CD4-positive, alpha-beta T cell treated with Interleukin-4 for 1 hour (primary cell): ENCODE measurements around the gene CCDC149.

Experiments
- DNase-seq, 2 donors: peaks; one replicate each; pipeline ENCODE4 v3.0.0-alpha.2; 2020 to 2022

Gene CCDC149

GRCh38 chr4:24799196-24799543, 113.7 kb downstream of the CCDC149 start:
- no peak for DNase-seq

- no peak for DNase-seq
Observed at GRCh38 chr4:24798036-24798610, 114.7 kb downstream of the CCDC149 start.

DNA sequence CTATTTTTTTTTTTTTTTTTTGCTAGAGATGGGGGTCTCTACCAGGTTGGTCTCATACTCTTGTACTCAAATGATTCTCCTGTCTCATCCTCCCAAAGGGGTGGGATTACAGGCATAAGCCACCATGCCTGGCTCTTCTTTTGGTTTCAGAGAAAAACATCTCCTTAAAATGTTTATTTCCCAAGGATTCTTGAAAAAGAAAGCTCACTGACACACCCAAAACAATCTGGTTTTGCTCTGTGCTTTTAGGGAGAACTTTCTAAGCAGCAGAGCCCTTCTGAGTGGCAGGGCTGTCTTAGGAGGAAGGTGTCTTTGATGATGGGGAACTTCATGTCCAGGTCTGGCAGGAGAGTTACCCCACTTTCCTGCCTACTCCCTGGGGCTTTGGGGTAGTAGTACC, 116.2 kb downstream of the CCDC149 start:
- no peak for DNase-seq

- DNase-seq, result no peak
Observed at GRCh38 chr4:24795666-24796381, 117.0 kb downstream of the CCDC149 start.

DNA sequence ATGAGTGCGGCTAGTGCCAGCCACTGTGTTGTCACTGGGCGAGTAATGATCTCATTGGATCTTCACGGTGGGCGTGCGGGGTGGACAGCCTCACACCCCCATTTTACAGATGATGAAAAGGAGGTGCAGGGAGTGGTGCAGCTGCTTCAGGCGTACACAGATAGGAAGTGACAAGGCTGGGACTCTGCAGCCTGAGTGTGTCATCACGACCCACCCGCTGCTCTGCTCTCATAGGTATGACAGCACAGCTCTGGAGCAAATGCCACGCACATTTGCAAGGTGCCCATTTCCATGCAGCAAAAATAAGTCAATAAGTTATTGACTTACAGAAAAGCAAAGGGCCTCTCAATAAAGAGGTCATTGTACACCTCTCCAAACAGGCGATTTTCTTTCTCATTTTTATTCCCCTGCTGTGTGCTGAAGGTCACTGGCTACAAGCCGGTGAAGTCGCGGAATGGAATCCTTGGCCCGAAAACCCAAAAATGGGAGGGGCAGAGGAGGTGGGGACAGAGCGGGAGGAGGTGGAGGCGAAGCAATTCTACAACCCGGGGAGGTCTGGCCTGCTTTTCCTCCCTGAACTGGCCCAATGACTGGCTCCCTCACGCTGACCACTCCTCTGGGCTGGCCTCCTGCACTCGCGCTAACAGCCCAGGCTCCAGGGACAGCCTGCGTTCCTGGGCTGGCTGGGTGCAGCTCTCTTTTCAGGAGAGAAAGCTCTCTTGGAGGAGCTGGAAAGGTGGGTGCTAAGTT, 117.8 kb downstream of the CCDC149 start, which contains the start of gene SOD3:
Gene SOD3 (plus strand): TSS at position 658 of the 750 bp plus-strand sequence. CDS start 3,949 bp downstream, outside the sequence.
- DNase-seq, result no peak

DNA sequence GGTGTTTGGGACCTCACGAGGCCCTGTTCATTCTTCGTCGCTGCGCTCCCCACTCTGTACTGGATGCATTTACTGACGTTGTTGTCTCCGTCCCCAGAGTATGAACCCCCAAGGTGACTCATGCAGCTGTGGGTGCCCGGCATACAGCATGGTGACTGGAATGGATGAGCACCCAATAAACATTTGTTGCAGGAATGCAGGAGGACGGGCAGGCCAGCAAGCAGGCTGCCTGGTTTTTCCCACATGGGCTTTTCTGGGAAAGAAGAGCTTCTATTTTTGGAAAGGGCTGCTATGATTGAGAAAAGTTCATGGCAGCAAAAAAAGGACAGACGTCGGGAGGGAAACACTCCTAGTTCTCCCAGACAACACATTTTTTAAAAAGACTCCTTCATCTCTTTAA, 118.4 kb downstream of the CCDC149 start:
- DNase-seq, result no peak

DNA sequence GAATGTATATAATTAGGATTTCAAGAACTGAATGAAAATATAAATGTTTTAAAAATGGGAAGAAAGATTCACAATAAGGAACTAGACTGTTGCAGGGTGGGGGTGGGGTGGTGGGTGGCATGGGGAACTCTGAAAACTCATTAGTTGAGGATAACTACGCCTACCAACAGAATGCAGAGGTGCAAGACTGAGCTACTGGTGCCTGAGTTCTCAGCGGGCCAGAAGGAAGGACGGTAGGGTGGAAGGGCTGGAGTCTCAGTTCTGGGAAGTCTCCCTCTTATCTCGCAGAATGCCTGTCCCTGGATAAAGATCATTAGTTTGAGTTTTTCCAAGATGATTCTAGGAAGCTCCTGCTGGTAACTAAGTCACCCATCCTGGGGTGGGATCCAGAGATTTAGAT, 118.8 kb downstream of the CCDC149 start:
- no peak for DNase-seq

- DNase-seq, result no peak
Observed at GRCh38 chr4:24793219-24794005, 119.4 kb downstream of the CCDC149 start.

DNA sequence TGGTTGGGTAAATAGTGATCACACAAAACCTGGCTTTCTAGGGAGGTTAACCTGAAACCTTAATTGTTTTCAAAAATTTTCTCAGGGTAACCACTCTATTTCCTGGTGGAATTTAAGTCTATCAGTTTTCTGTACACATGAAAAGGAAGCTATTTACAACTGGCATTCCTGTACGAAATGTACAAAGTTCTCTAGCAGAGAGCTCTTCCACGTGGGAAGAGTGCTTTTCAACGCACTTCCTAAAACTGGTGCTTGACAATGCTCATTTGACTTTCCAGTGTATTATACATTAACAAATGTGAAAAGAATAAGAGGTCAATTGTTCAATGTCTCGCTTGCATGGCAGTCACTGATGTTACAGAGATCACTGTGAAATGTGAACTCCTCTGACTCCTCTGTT, 120.3 kb downstream of the CCDC149 start:
- no peak for DNase-seq

GRCh38 chr4:24791043-24791442, 121.8 kb downstream of the CCDC149 start:
- DNase-seq, result no peak

DNA sequence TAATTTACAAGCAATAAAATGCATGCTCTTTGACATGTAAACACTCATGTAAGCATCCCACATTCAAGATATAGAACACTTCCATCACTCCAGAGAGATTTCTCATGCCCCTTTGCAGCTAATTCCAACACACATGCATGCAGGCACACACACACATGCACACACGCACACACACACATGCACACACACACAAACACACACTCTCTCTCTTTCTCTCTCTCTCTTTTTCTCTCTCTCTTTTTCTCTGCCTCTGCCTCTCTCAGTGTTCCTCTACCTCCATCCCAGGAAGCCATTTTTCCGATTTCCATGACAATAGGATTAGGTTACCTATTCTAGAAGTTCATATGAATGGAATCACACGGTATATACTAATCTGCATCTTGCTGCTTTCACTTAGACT, 129.3 kb downstream of the CCDC149 start:
- DNase-seq, result no peak

GRCh38 chr4:24781999-24782745, 130.7 kb downstream of the CCDC149 start:
- no peak for DNase-seq

DNA sequence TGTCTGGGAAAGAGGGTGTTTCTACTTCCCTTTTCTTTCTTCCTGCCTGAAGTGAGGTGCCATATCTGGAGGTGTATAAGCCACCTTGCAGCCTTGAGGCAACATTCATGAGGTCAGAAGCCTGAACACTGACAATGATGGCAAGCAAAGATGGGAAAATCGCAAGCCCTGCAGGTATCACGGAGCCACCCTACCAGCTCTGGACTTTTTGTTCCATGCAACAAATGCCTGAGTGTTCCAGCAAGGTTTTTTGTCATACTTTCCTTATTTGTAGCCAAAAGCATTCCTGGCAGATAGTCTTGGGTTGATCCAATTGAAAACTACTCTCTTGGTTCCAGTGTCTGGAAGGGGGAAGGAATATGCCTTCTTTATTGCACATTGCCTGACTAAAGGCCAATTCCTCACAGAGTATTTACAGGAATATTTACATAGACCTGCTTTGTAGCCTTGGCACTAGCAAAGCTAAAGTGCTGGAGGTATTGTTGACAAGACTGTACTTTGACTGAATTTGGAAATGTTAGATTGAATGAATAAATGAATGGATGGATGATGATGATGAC, 131.8 kb downstream of the CCDC149 start:
- no peak for DNase-seq

DNA sequence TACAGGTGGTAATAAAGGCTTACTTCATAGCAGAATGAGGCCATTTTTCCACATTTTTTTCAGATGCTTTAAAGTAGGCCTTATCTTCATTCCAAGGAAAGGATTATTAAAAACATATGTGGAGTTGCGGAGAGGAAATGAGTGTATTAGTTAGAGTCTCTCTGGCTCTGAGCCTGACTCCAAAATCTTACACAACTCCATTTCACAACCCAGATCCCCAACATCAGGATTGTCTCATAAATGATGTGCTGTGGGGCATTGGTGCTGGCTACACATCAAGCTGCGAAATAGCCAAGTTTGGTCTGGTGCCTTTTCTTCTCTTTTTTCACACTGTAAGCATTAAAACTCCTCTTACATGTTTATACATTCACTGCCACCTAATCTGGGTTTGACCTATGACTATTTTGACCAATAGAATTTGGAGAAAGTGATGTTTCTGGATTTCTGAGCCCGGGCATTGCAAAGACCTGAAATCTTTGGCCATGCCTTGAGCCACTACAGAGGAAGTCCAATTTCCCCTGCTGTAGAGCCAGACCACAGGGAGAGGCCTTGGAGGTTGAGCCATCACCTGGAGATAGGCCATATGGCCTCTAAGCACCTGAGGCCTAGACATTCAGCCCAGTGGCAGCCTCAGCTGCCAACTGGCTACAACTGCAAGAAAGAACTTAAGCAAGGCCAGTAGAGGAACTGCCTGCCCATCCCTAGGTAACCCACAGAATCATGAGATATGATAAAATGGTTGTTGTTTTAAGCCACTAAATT, 134.2 kb downstream of the CCDC149 start:
- DNase-seq, result no peak

DNA sequence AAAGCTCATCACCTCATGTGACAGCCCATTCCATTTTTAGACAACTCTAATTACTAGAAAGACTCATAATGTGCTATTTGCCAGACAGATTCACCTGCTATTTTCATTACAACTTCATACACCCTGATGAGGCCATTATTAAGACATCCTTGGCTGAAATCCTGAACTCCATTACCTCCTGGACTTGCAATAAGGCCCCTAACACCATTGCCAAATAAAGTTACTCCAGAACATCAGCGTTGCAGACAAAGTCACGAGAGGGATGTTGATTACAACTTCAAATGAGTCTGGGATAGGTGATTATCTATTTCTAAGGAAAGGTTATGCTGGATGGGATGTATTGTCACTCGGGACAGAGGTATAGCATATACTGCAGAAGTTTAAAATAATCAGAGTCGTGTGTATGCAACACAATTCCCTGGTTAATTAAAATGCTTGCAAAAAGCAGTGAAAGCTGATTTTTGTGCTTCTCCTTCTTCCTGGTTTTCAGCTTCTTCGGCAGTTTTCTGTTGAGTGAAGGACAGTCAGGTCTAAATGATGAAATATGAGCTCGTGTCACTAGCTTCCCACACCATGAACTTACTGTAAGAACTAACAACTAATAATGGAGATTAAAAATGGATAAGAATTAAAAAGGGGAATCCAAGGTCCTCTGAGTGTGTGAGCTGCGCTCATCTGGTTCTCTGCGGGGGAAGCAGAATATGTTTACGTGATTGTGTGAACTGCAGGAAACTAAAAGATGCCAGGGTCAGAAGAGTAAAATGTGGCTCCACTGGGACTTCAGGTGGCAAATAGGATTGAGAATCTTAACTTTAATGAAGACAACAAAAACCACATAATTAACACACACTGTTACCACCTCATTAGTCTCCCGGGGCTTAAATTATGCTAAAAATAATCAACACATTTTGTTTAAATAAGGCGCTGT, 135.0 kb downstream of the CCDC149 start:
- no peak for DNase-seq

- DNase-seq, result no peak
Observed at GRCh38 chr4:24775750-24776149, 137.1 kb downstream of the CCDC149 start.

GRCh38 chr4:24775032-24775605, 137.7 kb downstream of the CCDC149 start:
- DNase-seq, result no peak

DNA sequence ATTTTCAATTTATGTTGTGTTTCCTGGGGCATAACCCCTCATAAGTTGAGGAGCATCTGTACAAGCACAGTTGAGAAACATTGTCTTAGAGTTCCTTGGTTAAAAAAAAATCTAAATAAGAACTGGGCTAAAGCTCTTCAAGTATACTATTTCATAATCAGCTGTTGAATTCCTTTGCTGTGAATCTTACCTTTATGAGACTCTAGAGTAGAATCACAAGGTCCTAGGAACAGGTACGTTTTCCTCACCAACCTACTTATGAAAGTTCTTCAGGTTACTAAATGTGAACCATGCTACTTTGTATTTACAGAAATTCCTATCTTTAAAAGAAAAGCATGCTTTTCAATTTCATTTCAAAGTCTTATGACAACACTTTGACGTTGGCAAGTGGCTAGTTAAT, 138.4 kb downstream of the CCDC149 start:
- DNase-seq, result no peak

- no peak for DNase-seq
Observed at GRCh38 chr4:24772952-24773351, 139.9 kb downstream of the CCDC149 start.
